ENCODE data around the gene SPTB.

SPTB gene

GRCh38 chr14:64760916-64761315 is 118.8 kb downstream of the SPTB start:
- no peak for TF ChIP-seq EP300 (IDR thresholded peaks at IDR 0.05; ENCODE audit: borderline replicate concordance)
- no peak for TF ChIP-seq CEBPB (IDR thresholded peaks at IDR 0.05)
- TF ChIP-seq REST (IDR thresholded peaks at IDR 0.05; ENCODE audit: low read depth): no peak
- no peak for TF ChIP-seq RAD21 (IDR thresholded peaks at IDR 0.05; ENCODE audit: low read depth)
- TF ChIP-seq CREB1 (IDR thresholded peaks at IDR 0.05; ENCODE audit: low read depth): no peak
- TF ChIP-seq ZBTB7A (IDR thresholded peaks at IDR 0.05; ENCODE audit: low read depth): no peak
- TF ChIP-seq YY1 (IDR thresholded peaks at IDR 0.05; ENCODE audit: low read depth): no peak
- no peak for TF ChIP-seq TEAD4 (IDR thresholded peaks at IDR 0.05)
- no peak for TF ChIP-seq USF1 (IDR thresholded peaks at IDR 0.05)
- TF ChIP-seq EGR1 (IDR thresholded peaks at IDR 0.05): no peak
- TF ChIP-seq MAX (IDR thresholded peaks at IDR 0.05): no peak
- no peak for TF ChIP-seq FOXM1 (IDR thresholded peaks at IDR 0.05; ENCODE audit: borderline replicate concordance, low read depth)
- no peak for TF ChIP-seq NFIC (IDR thresholded peaks at IDR 0.05)
- TF ChIP-seq TCF12 (IDR thresholded peaks at IDR 0.05; ENCODE audit: low read depth): no peak
- no peak for TF ChIP-seq TAF1 (IDR thresholded peaks at IDR 0.05; ENCODE audit: low read depth)

- TF ChIP-seq YY1 (IDR thresholded peaks at IDR 0.05; ENCODE audit: low read depth) (no peak), RAD21 (IDR thresholded peaks at IDR 0.05; ENCODE audit: low read depth) (peak; percentile 54)
These were observed 119.5 kb downstream of the SPTB start for GRCh38 chr14:64760146-64760755.

GRCh38 chr14:64759555-64759938 is 120.2 kb downstream of the SPTB start:
- TF ChIP-seq YY1 (IDR thresholded peaks at IDR 0.05; ENCODE audit: low read depth) (no peak), EP300 (IDR thresholded peaks at IDR 0.05; ENCODE audit: borderline replicate concordance) (no peak), NFIC (IDR thresholded peaks at IDR 0.05) (no peak), REST (IDR thresholded peaks at IDR 0.05; ENCODE audit: low read depth) (no peak), RAD21 (IDR thresholded peaks at IDR 0.05; ENCODE audit: low read depth) (no peak), TCF12 (IDR thresholded peaks at IDR 0.05; ENCODE audit: low read depth) (no peak), TEAD4 (IDR thresholded peaks at IDR 0.05) (no peak), ZBTB7A (IDR thresholded peaks at IDR 0.05; ENCODE audit: low read depth) (no peak), MAX (IDR thresholded peaks at IDR 0.05) (no peak), TAF1 (IDR thresholded peaks at IDR 0.05; ENCODE audit: low read depth) (no peak), CREB1 (IDR thresholded peaks at IDR 0.05; ENCODE audit: low read depth) (no peak), FOXM1 (IDR thresholded peaks at IDR 0.05; ENCODE audit: borderline replicate concordance, low read depth) (no peak), EGR1 (IDR thresholded peaks at IDR 0.05) (no peak), USF1 (IDR thresholded peaks at IDR 0.05) (no peak), CEBPB (IDR thresholded peaks at IDR 0.05) (no peak)

- TF ChIP-seq TAF1 (IDR thresholded peaks at IDR 0.05; ENCODE audit: low read depth): no peak
- no peak for TF ChIP-seq RAD21 (IDR thresholded peaks at IDR 0.05; ENCODE audit: low read depth)
- no peak for TF ChIP-seq EGR1 (IDR thresholded peaks at IDR 0.05)
- peak; percentile 94 for TF ChIP-seq NFIC (IDR thresholded peaks at IDR 0.05)
- no peak for TF ChIP-seq MAX (IDR thresholded peaks at IDR 0.05)
- TF ChIP-seq USF1 (IDR thresholded peaks at IDR 0.05): no peak
- TF ChIP-seq EP300 (IDR thresholded peaks at IDR 0.05; ENCODE audit: borderline replicate concordance): peak; percentile 66
- TF ChIP-seq TEAD4 (IDR thresholded peaks at IDR 0.05): no peak; the same call in 1 of the 2 replicates
- no peak for TF ChIP-seq REST (IDR thresholded peaks at IDR 0.05; ENCODE audit: low read depth)
- TF ChIP-seq ZBTB7A (IDR thresholded peaks at IDR 0.05; ENCODE audit: low read depth): peak; percentile 88; the same call in 1 of the 2 replicates
- peak; percentile 59; the same call in 1 of the 2 replicates for TF ChIP-seq TCF12 (IDR thresholded peaks at IDR 0.05; ENCODE audit: low read depth)
- no peak for TF ChIP-seq CREB1 (IDR thresholded peaks at IDR 0.05; ENCODE audit: low read depth)
- 0 out of 2 replicates have a peak, but pooled peaks have one; percentile 10 for TF ChIP-seq YY1 (IDR thresholded peaks at IDR 0.05; ENCODE audit: low read depth)
- TF ChIP-seq CEBPB (IDR thresholded peaks at IDR 0.05): no peak
- no peak for TF ChIP-seq FOXM1 (IDR thresholded peaks at IDR 0.05; ENCODE audit: borderline replicate concordance, low read depth)
These were observed 120.8 kb downstream of the SPTB start for GRCh38 chr14:64758691-64759554.

Measured in Ishikawa (cell line).